Left lung (tissue), 10 donors: ENCODE measurements around the gene OSGIN1. TPM values are rescaled to one million over a fixed set of nuclear protein-coding genes. Genes with fewer than 3 reads are reported as not detected.

Experiments used
- ATAC-seq: fragments of 200-7000 bp; cut with Tn5 transposase; one replicate; pipeline ENCODE4 v1.9.1; 2020; ENCODE audit warnings: moderate library complexity
- DNase-seq, 4 donors: peaks; one replicate each; pipeline ENCODE4 v3.0.0-alpha.2; 2013 to 2020
- H3K27ac ChIP-seq, 2 donors: fragments of 200-600 bp; sonication (generic) in 1 of 2; one replicate each; pipeline versions ENCODE4 v1.5.0 to v1.8.0; 2020 to 2021
- H3K27me3 ChIP-seq, 2 donors: fragments of 200-600 bp; sonication (generic) in 1 of 2; one replicate each; pipeline versions ENCODE4 v1.5.0 to v1.8.0; 2020 to 2021
- H3K36me3 ChIP-seq, 2 donors: fragments of 200-600 bp; sonication (generic) in 1 of 2; one replicate each; pipeline versions ENCODE4 v1.5.0 to v1.8.0; 2020 to 2021
- H3K4me1 ChIP-seq, 2 donors: fragments of 200-600 bp; one replicate each; pipeline ENCODE4 v1.8.0; 2021
- H3K4me3 ChIP-seq, 2 donors: fragments of 200-600 bp; sonication (generic) in 1 of 2; one replicate each; pipeline versions ENCODE4 v1.5.0 to v1.8.0; 2020 to 2021; ENCODE audit warnings: mild to moderate bottlenecking in 1 of 2
- H3K9me3 ChIP-seq, 2 donors: fragments of 200-600 bp; sonication (generic) in 1 of 2; one replicate each; pipeline versions ENCODE4 v1.5.0 to v1.8.0; 2020 to 2021
- intact Hi-C, 2 donors: fragments of 100-400 bp; cut with DNase I; formaldehyde crosslinking; loops; one replicate each; pipeline versions ENCODE4 v1.11.2 to v1.14.2; 2022
- polyA plus RNA-seq, 6 donors: library from polyadenylated mRNA; unstranded; fragments of 120-200 nt; gene quantifications; one replicate each; pipeline ENCODE4 v1.2.1, GENCODE V29; 2013; ENCODE audit not compliant: insufficient read length in 6 of 6
- total RNA-seq, 2 donors: library from RNA; stranded (reverse); fragmentation: NEBNext Ultra II Directional; extraction: Animal tissue kit (Norgen Biotek cat#: 25700); gene quantifications; one replicate each; pipeline ENCODE4 v1.2.1, GENCODE V29; 2021
- TF ChIP-seq, protein P1 (sequence below), 2 donors: fragments of 200-600 bp; sonication (generic) in 1 of 2; IDR thresholded peaks; one replicate each; pipeline versions ENCODE4 v1.5.0 to v1.8.0; 2021; ENCODE audit warnings: antibody characterized with exemption in 2 of 2
- donor health status: DM: no; HTN: yes; CAD: no.
- donor health status: DM: no; HTN: no; CAD: no.

OSGIN1 gene
- total and polyA plus RNA-seq, 8 donors: 0.47 to 18.0 (median 0.70) TPM

DNA sequence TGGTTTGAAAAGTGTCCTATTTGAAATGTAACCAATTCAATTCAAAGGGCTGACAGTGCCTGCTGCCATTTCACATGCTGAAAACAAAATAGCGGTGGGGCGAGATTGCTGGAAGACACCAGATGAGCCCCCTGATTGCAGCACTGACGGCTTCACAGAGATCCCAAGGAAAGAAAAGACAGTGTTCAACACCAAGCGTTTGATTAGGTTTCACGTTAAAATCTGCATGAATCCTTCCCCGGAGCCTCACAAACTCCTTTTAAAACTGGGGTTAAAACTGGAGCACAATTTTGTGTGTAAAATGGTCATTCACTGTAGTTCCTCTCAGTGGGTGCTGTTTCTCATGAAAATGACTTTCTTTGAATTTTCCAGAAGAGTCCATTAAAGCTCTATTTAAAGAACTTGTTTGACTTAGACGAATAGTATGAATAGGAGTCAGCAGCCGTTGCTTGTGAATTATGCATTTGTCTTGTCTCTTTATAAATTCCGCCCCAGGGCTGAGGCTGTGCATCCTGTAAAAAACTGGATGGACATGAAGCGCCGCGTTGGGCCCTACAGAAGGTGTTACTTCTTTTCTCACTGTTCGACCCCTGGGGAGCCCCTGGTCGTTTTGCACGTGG is 45.3 kb upstream of the OSGIN1 start:
- no peaks in the 10 kb centered on the region for H3K4me1 ChIP-seq
- TF ChIP-seq, protein P1, sequence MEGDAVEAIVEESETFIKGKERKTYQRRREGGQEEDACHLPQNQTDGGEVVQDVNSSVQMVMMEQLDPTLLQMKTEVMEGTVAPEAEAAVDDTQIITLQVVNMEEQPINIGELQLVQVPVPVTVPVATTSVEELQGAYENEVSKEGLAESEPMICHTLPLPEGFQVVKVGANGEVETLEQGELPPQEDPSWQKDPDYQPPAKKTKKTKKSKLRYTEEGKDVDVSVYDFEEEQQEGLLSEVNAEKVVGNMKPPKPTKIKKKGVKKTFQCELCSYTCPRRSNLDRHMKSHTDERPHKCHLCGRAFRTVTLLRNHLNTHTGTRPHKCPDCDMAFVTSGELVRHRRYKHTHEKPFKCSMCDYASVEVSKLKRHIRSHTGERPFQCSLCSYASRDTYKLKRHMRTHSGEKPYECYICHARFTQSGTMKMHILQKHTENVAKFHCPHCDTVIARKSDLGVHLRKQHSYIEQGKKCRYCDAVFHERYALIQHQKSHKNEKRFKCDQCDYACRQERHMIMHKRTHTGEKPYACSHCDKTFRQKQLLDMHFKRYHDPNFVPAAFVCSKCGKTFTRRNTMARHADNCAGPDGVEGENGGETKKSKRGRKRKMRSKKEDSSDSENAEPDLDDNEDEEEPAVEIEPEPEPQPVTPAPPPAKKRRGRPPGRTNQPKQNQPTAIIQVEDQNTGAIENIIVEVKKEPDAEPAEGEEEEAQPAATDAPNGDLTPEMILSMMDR (IDR thresholded peaks at IDR 0.05): no peak
- intact Hi-C loops: no loop called here
- ATAC-seq (no peak), DNase-seq (no peak)
- H3K27me3 ChIP-seq: no peaks in the 10 kb centered on the region
- no peak overlapping the region for H3K4me3 ChIP-seq
- H3K36me3 ChIP-seq: peaks cover 0 to 55% of the 10 kb centered on the region in 2 donors
- no peak overlapping the region for H3K27ac ChIP-seq
- no peaks in the 10 kb centered on the region for H3K9me3 ChIP-seq

GRCh38 chr16:83908798-83909197 is 44.2 kb upstream of the OSGIN1 start:
- DNase-seq (no peak), ATAC-seq (no peak)
- intact Hi-C loops: no loop called here
- Histone ChIP-seq H3K27ac (no peak overlapping the region), H3K36me3 (peaks cover 0 to 65% of the 10 kb centered on the region in 2 donors), H3K4me1 (no peaks in the 10 kb centered on the region), H3K27me3 (no peaks in the 10 kb centered on the region), H3K9me3 (no peaks in the 10 kb centered on the region), H3K4me3 (no peak overlapping the region)
- TF ChIP-seq, protein P1 (IDR thresholded peaks at IDR 0.05): no peak

DNA sequence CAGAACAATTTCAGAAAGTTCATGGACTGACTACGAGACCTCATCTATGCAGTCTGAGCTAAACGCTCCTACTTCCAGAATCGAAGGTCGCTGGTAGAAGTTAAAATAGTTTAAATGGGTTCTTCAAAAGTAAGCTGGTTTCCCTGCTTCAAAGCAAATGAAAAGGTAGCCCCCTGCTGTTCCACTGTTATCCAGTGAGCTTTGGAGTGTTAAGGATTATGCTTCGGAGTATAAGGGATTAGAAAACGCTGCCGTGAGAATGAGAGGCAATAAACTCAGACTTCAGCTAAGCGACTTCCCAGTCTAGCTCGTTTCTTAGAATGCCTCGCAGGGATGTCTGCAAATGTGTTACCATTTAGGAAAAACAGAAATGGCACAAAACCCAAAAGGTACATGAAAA is 41.8 kb upstream of the OSGIN1 start:
- Histone ChIP-seq H3K27ac (no peak overlapping the region), H3K4me3 (no peak overlapping the region), H3K9me3 (no peaks in the 10 kb centered on the region), H3K4me1 (no peaks in the 10 kb centered on the region), H3K36me3 (peaks cover 0 to 90% of the 10 kb centered on the region in 2 donors), H3K27me3 (no peaks in the 10 kb centered on the region)
- DNase-seq (no peak), ATAC-seq (no peak)
- TF ChIP-seq, protein P1 (IDR thresholded peaks at IDR 0.05): no peak
- intact Hi-C loops: no loop called here

DNA sequence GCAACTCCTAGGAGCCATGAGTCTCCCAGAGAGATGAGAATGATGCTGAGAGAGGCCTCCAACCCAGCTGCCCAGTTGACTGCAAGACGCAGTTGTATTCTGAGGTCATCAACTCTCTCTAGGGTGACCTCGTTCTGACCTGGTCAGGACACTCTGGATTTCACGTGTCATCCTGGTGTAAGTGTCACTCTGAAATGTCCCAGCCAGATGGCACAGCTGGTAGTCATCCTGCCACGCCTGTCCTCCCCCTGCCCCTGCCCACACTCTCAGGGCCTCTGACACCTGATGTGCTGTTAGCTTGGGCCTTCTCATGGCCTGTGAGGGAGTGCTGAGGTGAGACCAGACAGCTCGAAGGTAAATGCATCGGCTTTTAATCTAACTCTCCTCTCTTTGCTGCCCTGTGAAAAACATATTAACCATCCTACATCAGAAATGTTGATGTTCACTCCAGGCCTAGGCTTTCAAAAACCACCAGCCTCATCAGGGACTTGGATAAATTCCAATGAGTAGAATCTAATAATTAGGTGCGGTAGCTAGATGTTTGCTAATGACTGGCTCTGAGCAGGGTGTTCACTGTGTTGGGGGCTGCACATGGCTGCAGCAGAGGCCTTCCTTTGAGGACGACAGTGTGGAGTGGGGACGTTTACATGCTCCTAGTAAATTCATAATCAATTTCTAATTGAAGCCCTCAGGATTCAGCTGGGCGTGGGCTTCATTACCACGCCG is 40.4 kb upstream of the OSGIN1 start:
- DNase-seq (peak in 1 of 4 donors; percentile 24), ATAC-seq (no peak)
- intact Hi-C loops: no loop called here

GRCh38 chr16:83913245-83913633 is 39.8 kb upstream of the OSGIN1 start:
- ATAC-seq (peak; percentile 75), DNase-seq (peak in 3 of 4 donors; percentile 55 to 87 (median 73))
- no peaks in the 10 kb centered on the region for H3K9me3 ChIP-seq
- no peaks in the 10 kb centered on the region for H3K4me1 ChIP-seq
- no peak overlapping the region for H3K4me3 ChIP-seq
- H3K27ac ChIP-seq: no peak overlapping the region
- TF ChIP-seq, protein P1 (IDR thresholded peaks at IDR 0.05): no peak
- no peaks in the 10 kb centered on the region for H3K27me3 ChIP-seq
- intact Hi-C loops: no loop called here
- peaks cover 0 to 93% of the 10 kb centered on the region in 2 donors for H3K36me3 ChIP-seq

More for the DNA sequence above, 40.4 kb upstream of the OSGIN1 start:
- TF ChIP-seq, protein P1 (IDR thresholded peaks at IDR 0.05): no peak
- peaks cover 0 to 92% of the 10 kb centered on the region in 2 donors for H3K36me3 ChIP-seq
- no peak overlapping the region for H3K4me3 ChIP-seq
- H3K9me3 ChIP-seq: no peaks in the 10 kb centered on the region
- H3K27me3 ChIP-seq: no peaks in the 10 kb centered on the region
- H3K27ac ChIP-seq: no peak overlapping the region
- H3K4me1 ChIP-seq: no peaks in the 10 kb centered on the region
